Activated CD8-positive, alpha-beta memory T cell treated with anti-CD3 and anti-CD28 coated beads, Interleukin-2, amount 10 ng/mL, durations not matched to agents 7 days and 5 days (primary cell): ENCODE results near the gene OR2AT4. TPM values are rescaled to one million over a fixed set of nuclear protein-coding genes. Genes with fewer than 3 reads are reported as not detected.

ENCODE experiments used
- ATAC-seq: fragments of 150-1000 bp; cut with Tn5 transposase; one replicate; pipeline ENCODE4 v1.10.0; 2021; ENCODE audit warnings: moderate library complexity
- CTCF ChIA-PET: fragments of 350-600 bp; sonication (Branson Sonifier 250); formaldehyde crosslinking; loops from one replicate; lab custom pipeline; 2021; ENCODE audit warnings: antibody characterized with exemption; lab: Charles Lee
- DNase-seq: peaks from one replicate; pipeline ENCODE4 v3.0.0-alpha.2; 2020
- H3K27ac Mint-ChIP-seq: one replicate; pipeline ENCODE4 v1.8.0; 2021; ENCODE audit warnings: mild to moderate bottlenecking, mixed read lengths
- H3K27me3 Mint-ChIP-seq: one replicate; pipeline ENCODE4 v1.8.0; 2021; ENCODE audit warnings: mixed read lengths
- H3K36me3 Mint-ChIP-seq: one replicate; pipeline ENCODE4 v1.8.0; 2021; ENCODE audit warnings: mild to moderate bottlenecking, mixed read lengths
- H3K4me1 Mint-ChIP-seq: one replicate; pipeline ENCODE4 v1.8.0; 2021; ENCODE audit warnings: mixed read lengths
- H3K4me3 Mint-ChIP-seq: one replicate; pipeline ENCODE4 v1.8.0; 2021; ENCODE audit warnings: mild to moderate bottlenecking, moderate library complexity, mixed read lengths
- H3K9me3 Mint-ChIP-seq: one replicate; pipeline ENCODE4 v1.8.0; 2022; ENCODE audit warnings: low read depth, mixed read lengths
- total RNA-seq, 2 experiments: library from RNA; stranded (reverse); gene quantifications; one replicate each; pipeline ENCODE4 v1.2.3, GENCODE V29; 2021

OR2AT4 gene
- total RNA-seq: not detected

- Mint-ChIP-seq H3K4me1 (peaks cover 12% of the 10 kb centered on the region), H3K27me3 (peaks cover 55% of the 10 kb centered on the region), H3K9me3 (no peaks in the 10 kb centered on the region), H3K36me3 (no peaks in the 10 kb centered on the region), H3K4me3 (no peak within 1 kb of the TSS), H3K27ac (no peak within 1 kb of the TSS)
- ATAC-seq (no peak), DNase-seq (no peak)
- CTCF ChIA-PET: interaction anchor here (1.7 kb wide), 1 partner anchor 109 kb away, joined by 5 read pairs; no protein-coding TSS in a partner anchor
Measured at GRCh38 chr11:75096456-75097172, at the start of gene OR2AT4. Gene OR2AT4 (minus strand): TSS chr11:75096876.

- CTCF ChIA-PET: interaction anchor here (0.6 to 14.5 kb wide), 13 partner anchors 9 to 218 kb away, joined by 3 to 572 read pairs (median 8); partner anchors contain the start of gene TPBGL
- Mint-ChIP-seq H3K36me3 (no peaks in the 10 kb centered on the region), H3K27me3 (peaks cover 37% of the 10 kb centered on the region), H3K9me3 (no peaks in the 10 kb centered on the region), H3K27ac (no peak overlapping the region), H3K4me1 (peaks cover 63% of the 10 kb centered on the region), H3K4me3 (no peak overlapping the region)
- no peak for ATAC-seq
- DNase-seq: no peak
Measured at GRCh38 chr11:75145972-75146519, 49.4 kb upstream of the OR2AT4 start.

GRCh38 chr11:75145196-75145971 lies 48.7 kb upstream of the OR2AT4 start:
- CTCF ChIA-PET: interaction anchor here (0.6 to 14.5 kb wide), 14 partner anchors 10 to 218 kb away, joined by 3 to 572 read pairs (median 8); partner anchors contain the start of gene TPBGL
- no peaks in the 10 kb centered on the region for H3K9me3 Mint-ChIP-seq
- DNase-seq: no peak
- H3K27ac Mint-ChIP-seq: no peak overlapping the region
- peaks cover 33% of the 10 kb centered on the region for H3K27me3 Mint-ChIP-seq
- no peaks in the 10 kb centered on the region for H3K36me3 Mint-ChIP-seq
- ATAC-seq: no peak
- peaks cover 68% of the 10 kb centered on the region for H3K4me1 Mint-ChIP-seq
- no peak overlapping the region for H3K4me3 Mint-ChIP-seq

GRCh38 chr11:75144716-75145014 lies 48.0 kb upstream of the OR2AT4 start:
- CTCF ChIA-PET: interaction anchor here (0.9 to 14.5 kb wide), 12 partner anchors 14 to 217 kb away, joined by 3 to 572 read pairs (median 12); partner anchors contain the start of gene TPBGL
- ATAC-seq (no peak), DNase-seq (no peak)
- no peak overlapping the region for H3K4me3 Mint-ChIP-seq
- peaks cover 27% of the 10 kb centered on the region for H3K27me3 Mint-ChIP-seq
- H3K36me3 Mint-ChIP-seq: no peaks in the 10 kb centered on the region
- H3K4me1 Mint-ChIP-seq: peaks cover 69% of the 10 kb centered on the region
- no peaks in the 10 kb centered on the region for H3K9me3 Mint-ChIP-seq
- H3K27ac Mint-ChIP-seq: no peak overlapping the region

GRCh38 chr11:75143420-75143731 lies 46.7 kb upstream of the OR2AT4 start:
- Mint-ChIP-seq H3K27me3 (peaks cover 30% of the 10 kb centered on the region), H3K4me1 (peaks cover 59% of the 10 kb centered on the region), H3K4me3 (peak overlapping the region; percentile 22), H3K36me3 (no peaks in the 10 kb centered on the region), H3K9me3 (no peaks in the 10 kb centered on the region), H3K27ac (peak overlapping the region; percentile 76)
- no peak for ATAC-seq
- CTCF ChIA-PET: interaction anchor here (0.7 to 14.5 kb wide), 20 partner anchors 10 to 239 kb away, joined by 3 to 572 read pairs (median 6); partner anchors contain the start of genes NEU3 and TPBGL
- no peak for DNase-seq

GRCh38 chr11:75142714-75143419 lies 46.2 kb upstream of the OR2AT4 start:
- Mint-ChIP-seq H3K4me1 (peaks cover 54% of the 10 kb centered on the region), H3K4me3 (peak overlapping the region; percentile 22), H3K27me3 (peaks cover 35% of the 10 kb centered on the region), H3K27ac (peak overlapping the region; percentile 76), H3K9me3 (no peaks in the 10 kb centered on the region), H3K36me3 (no peaks in the 10 kb centered on the region)
- DNase-seq (peak; percentile 92), ATAC-seq (peak; percentile 90)
- CTCF ChIA-PET: interaction anchor here (0.7 to 14.5 kb wide), 19 partner anchors 10 to 240 kb away, joined by 3 to 572 read pairs (median 5); partner anchors contain the start of gene TPBGL

GRCh38 chr11:75141166-75141565 lies 44.5 kb upstream of the OR2AT4 start:
- H3K36me3 Mint-ChIP-seq: no peaks in the 10 kb centered on the region
- no peak overlapping the region for H3K4me3 Mint-ChIP-seq
- H3K27me3 Mint-ChIP-seq: peaks cover 34% of the 10 kb centered on the region
- no peaks in the 10 kb centered on the region for H3K9me3 Mint-ChIP-seq
- no peak for ATAC-seq
- H3K4me1 Mint-ChIP-seq: peaks cover 49% of the 10 kb centered on the region
- H3K27ac Mint-ChIP-seq: no peak overlapping the region
- CTCF ChIA-PET: interaction anchor here (0.5 to 14.5 kb wide), 50 partner anchors 9 to 648 kb away, joined by 3 to 572 read pairs (median 5); partner anchors contain the start of genes NEU3, SLCO2B1 and TPBGL
- peak; percentile 21 for DNase-seq

GRCh38 chr11:75140269-75141138 lies 43.8 kb upstream of the OR2AT4 start:
- DNase-seq (peak; percentile 85), ATAC-seq (peak; percentile 54)
- CTCF ChIA-PET: interaction anchor here (0.5 to 14.5 kb wide), 56 partner anchors 9 to 647 kb away, joined by 3 to 572 read pairs (median 4); partner anchors contain the start of genes NEU3, SLCO2B1 and TPBGL
- H3K27ac Mint-ChIP-seq: no peak overlapping the region
- H3K4me1 Mint-ChIP-seq: peaks cover 44% of the 10 kb centered on the region
- no peaks in the 10 kb centered on the region for H3K9me3 Mint-ChIP-seq
- H3K36me3 Mint-ChIP-seq: no peaks in the 10 kb centered on the region
- peaks cover 28% of the 10 kb centered on the region for H3K27me3 Mint-ChIP-seq
- H3K4me3 Mint-ChIP-seq: no peak overlapping the region

GRCh38 chr11:75135651-75136050 lies 39.0 kb upstream of the OR2AT4 start:
- Mint-ChIP-seq H3K9me3 (no peaks in the 10 kb centered on the region), H3K27me3 (peaks cover 48% of the 10 kb centered on the region), H3K4me1 (peaks cover 3% of the 10 kb centered on the region), H3K27ac (no peak overlapping the region), H3K4me3 (no peak overlapping the region), H3K36me3 (no peaks in the 10 kb centered on the region)
- DNase-seq (peak; percentile 18), ATAC-seq (no peak)
- CTCF ChIA-PET: interaction anchor here (1.4 to 1.6 kb wide), 2 partner anchors 11 to 106 kb away, joined by 3 to 4 read pairs; no protein-coding TSS in a partner anchor

- peaks cover 46% of the 10 kb centered on the region for H3K27me3 Mint-ChIP-seq
- ATAC-seq (no peak), DNase-seq (peak; percentile 18)
- H3K4me3 Mint-ChIP-seq: no peak overlapping the region
- CTCF ChIA-PET: interaction anchor here (0.7 to 1.6 kb wide), 5 partner anchors 12 to 113 kb away, joined by 3 to 4 read pairs (median 3); no protein-coding TSS in a partner anchor
- no peaks in the 10 kb centered on the region for H3K9me3 Mint-ChIP-seq
- no peaks in the 10 kb centered on the region for H3K36me3 Mint-ChIP-seq
- H3K27ac Mint-ChIP-seq: no peak overlapping the region
- no peaks in the 10 kb centered on the region for H3K4me1 Mint-ChIP-seq
Measured at GRCh38 chr11:75135021-75135650, 38.5 kb upstream of the OR2AT4 start.

GRCh38 chr11:75133976-75134375 lies 37.3 kb upstream of the OR2AT4 start:
- Mint-ChIP-seq H3K27ac (no peak overlapping the region), H3K9me3 (no peaks in the 10 kb centered on the region), H3K27me3 (peaks cover 47% of the 10 kb centered on the region), H3K4me3 (no peak overlapping the region), H3K36me3 (no peaks in the 10 kb centered on the region), H3K4me1 (no peaks in the 10 kb centered on the region)
- peak; percentile 22 for DNase-seq
- CTCF ChIA-PET: interaction anchor here (0.7 to 2.2 kb wide), 7 partner anchors 9 to 114 kb away, joined by 3 to 13 read pairs (median 3); no protein-coding TSS in a partner anchor
- ATAC-seq: no peak
